ENCODE data around the gene MTCH2.
"Not testable (repeated sequence)": the region's sequence is repeated elsewhere in the genome, so short reads cannot be mapped to it uniquely, and the experiment has no call there.

The MTCH2 gene

GRCh38 chr11:47642099-47642855 lies at the start of gene MTCH2:
Gene MTCH2, minus strand, starts transcription at chr11:47642559. Its CDS starts 94 bp downstream, at chr11:47642465.
- DNase-seq: peak; percentile 98

- no peak for DNase-seq
Measured at GRCh38 chr11:47691979-47692378, 49.6 kb upstream of the MTCH2 start.

- DNase-seq: no peak
Measured at GRCh38 chr11:47689480-47689879, 47.1 kb upstream of the MTCH2 start.

GRCh38 chr11:47688991-47689390 lies 46.6 kb upstream of the MTCH2 start:
- DNase-seq: no peak

GRCh38 chr11:47688111-47688510 lies 45.8 kb upstream of the MTCH2 start:
- no peak for DNase-seq

- DNase-seq: not testable (repeated sequence)
Measured at GRCh38 chr11:47686704-47687103, 44.3 kb upstream of the MTCH2 start.

- DNase-seq: no peak
Measured at GRCh38 chr11:47686151-47686550, 43.8 kb upstream of the MTCH2 start.

- DNase-seq: no peak
Measured at GRCh38 chr11:47675851-47676250, 33.5 kb upstream of the MTCH2 start.

GRCh38 chr11:47672283-47672730 lies 29.9 kb upstream of the MTCH2 start:
- no peak for DNase-seq

GRCh38 chr11:47669856-47670255 lies 27.5 kb upstream of the MTCH2 start:
- no peak for DNase-seq

- no peak for DNase-seq
Measured at GRCh38 chr11:47668665-47669064, 26.3 kb upstream of the MTCH2 start.

GRCh38 chr11:47667555-47667954 lies 25.2 kb upstream of the MTCH2 start:
- DNase-seq: no peak

GRCh38 chr11:47667135-47667534 lies 24.8 kb upstream of the MTCH2 start:
- DNase-seq: no peak

GRCh38 chr11:47664936-47665335 lies 22.6 kb upstream of the MTCH2 start:
- not testable (repeated sequence) for DNase-seq

- DNase-seq: no peak
Measured at GRCh38 chr11:47661245-47661644, 18.9 kb upstream of the MTCH2 start.

- no peak for DNase-seq
Measured at GRCh38 chr11:47659276-47659675, 16.9 kb upstream of the MTCH2 start.

GRCh38 chr11:47656260-47656885 lies 14.0 kb upstream of the MTCH2 start:
- no peak for DNase-seq

GRCh38 chr11:47651818-47652469 lies 9.6 kb upstream of the MTCH2 start:
- DNase-seq: no peak

GRCh38 chr11:47649276-47649675 lies 6.9 kb upstream of the MTCH2 start:
- DNase-seq: no peak

GRCh38 chr11:47646019-47646418 lies 3.7 kb upstream of the MTCH2 start:
- DNase-seq: no peak

GRCh38 chr11:47645500-47645899 lies 3.1 kb upstream of the MTCH2 start:
- no peak for DNase-seq

- no peak for DNase-seq
Measured at GRCh38 chr11:47641600-47642098, 710 bp downstream of the MTCH2 start.

- not testable (repeated sequence) for DNase-seq
Measured at GRCh38 chr11:47640506-47640905, 1.9 kb downstream of the MTCH2 start.

GRCh38 chr11:47636331-47636730 lies 6.0 kb downstream of the MTCH2 start:
- not testable (repeated sequence) for DNase-seq

Measured in NCI-H510A treated with DMSO at 0.1 percent for 48 hours (cell line).